ENCODE measurements around the gene NRXN2.

NRXN2 gene

DNA sequence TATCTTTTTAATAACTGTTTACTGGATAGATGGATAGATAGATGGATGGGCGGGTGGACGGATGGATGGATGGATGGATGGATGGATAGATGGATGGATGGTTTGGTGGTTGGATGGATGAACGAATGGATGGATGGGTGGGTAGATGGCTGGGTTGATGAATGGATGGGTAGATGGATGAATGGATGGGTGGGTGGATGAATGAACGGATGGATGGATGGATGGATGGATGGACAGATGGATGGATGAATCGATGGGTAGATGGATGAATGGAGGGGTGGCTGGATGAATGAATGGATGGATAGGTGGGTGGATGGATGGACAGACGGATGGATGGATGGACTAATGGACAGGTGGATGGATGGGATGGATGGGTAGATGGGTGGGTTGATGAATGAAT is 145.8 kb downstream of the NRXN2 start:
- TF ChIP-seq, protein P1, sequence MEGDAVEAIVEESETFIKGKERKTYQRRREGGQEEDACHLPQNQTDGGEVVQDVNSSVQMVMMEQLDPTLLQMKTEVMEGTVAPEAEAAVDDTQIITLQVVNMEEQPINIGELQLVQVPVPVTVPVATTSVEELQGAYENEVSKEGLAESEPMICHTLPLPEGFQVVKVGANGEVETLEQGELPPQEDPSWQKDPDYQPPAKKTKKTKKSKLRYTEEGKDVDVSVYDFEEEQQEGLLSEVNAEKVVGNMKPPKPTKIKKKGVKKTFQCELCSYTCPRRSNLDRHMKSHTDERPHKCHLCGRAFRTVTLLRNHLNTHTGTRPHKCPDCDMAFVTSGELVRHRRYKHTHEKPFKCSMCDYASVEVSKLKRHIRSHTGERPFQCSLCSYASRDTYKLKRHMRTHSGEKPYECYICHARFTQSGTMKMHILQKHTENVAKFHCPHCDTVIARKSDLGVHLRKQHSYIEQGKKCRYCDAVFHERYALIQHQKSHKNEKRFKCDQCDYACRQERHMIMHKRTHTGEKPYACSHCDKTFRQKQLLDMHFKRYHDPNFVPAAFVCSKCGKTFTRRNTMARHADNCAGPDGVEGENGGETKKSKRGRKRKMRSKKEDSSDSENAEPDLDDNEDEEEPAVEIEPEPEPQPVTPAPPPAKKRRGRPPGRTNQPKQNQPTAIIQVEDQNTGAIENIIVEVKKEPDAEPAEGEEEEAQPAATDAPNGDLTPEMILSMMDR (IDR thresholded peaks at IDR 0.05), result no peak

DNA sequence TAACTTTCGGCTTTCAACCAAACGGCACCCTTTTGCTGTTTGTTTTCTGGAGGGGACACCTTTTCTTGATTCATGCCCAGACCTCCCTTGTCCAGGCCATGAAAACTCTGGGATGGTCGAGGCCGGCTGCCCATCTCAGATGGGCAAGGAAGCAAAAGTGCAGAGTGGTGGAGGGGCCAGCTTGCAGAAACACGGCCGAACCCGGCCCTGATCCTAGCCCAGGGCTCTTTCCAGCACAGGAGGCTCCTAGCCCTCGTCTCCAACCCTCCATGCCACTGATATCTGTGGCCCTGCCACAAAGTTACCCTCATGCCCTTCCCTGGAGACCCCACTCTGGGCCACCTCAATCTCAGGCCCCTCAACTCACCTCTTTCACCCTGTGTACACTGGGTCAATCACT is 150.9 kb downstream of the NRXN2 start:
- TF ChIP-seq, protein P1 (IDR thresholded peaks at IDR 0.05), result no peak

DNA sequence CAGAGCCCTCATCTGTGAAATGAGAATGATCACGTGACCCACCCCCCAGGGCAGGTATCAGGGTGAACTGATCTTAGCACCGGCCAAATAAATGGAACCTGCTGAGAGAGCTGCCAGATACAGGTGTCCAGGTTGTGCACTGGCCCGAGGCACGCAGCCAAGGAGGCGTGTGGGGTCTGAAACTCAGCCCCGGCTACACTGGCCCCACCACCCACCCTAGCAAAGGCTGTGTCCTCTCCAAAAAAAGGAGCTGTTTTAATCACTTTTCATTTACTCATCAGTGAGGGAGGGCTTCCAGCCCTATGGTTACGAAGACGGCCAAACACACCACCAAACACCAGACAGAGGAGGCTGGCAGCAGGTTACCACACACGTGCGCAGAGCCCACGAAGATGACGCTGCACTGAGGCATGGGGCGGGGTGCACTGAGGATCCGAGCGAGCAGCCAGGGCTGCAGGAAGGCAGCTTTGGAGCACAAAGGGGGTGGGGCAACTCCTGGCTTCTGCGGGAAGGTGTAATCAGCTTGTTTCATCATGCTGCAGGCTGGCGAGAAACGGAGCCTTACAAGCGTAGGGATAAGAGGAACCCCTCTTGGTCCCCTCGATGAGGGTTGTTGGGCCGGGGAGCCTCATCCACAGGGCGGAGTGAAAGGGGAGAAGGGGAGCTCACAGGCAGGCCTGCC is 151.4 kb downstream of the NRXN2 start:
- TF ChIP-seq, protein P1 (IDR thresholded peaks at IDR 0.05), result no peak

DNA sequence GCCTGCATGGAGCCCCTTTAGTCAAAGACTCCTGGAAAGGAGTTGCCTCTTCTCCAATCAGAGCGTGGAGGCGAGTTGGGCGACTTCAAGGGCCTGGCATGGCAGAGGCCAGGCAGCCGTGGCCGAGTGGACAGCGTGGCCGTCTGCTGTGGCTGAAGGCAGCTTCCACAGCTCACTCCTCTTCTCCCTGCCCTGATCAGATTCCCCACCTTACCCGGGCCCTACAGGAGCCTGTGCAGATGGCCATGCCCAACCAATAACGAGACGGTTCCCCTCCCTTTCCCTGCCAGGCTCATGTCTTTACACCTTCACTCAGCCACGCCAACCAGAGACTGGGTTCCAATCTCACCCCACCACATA is 152.0 kb downstream of the NRXN2 start:
- TF ChIP-seq, protein P1 (IDR thresholded peaks at IDR 0.05), result no peak

DNA sequence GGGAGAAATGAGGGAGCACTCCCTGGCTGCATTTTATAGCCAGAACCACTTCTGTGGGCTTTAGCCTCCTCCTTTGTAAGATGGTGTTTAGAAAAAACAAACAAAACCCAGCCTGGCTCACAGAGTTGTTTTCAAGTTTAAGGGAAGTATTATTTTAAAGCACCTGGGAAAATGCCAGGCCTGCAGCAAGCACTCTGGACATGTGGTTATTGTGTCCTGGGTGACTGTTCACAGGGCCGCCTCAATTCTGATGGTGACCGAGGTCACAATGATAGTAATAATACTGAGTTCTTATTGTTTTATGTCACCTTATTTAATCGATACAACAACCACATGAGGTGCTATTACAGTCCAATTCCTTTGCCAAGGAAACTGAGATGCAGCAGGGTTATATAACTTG is 152.7 kb downstream of the NRXN2 start:
- TF ChIP-seq, protein P1 (IDR thresholded peaks at IDR 0.05), result no peak

DNA sequence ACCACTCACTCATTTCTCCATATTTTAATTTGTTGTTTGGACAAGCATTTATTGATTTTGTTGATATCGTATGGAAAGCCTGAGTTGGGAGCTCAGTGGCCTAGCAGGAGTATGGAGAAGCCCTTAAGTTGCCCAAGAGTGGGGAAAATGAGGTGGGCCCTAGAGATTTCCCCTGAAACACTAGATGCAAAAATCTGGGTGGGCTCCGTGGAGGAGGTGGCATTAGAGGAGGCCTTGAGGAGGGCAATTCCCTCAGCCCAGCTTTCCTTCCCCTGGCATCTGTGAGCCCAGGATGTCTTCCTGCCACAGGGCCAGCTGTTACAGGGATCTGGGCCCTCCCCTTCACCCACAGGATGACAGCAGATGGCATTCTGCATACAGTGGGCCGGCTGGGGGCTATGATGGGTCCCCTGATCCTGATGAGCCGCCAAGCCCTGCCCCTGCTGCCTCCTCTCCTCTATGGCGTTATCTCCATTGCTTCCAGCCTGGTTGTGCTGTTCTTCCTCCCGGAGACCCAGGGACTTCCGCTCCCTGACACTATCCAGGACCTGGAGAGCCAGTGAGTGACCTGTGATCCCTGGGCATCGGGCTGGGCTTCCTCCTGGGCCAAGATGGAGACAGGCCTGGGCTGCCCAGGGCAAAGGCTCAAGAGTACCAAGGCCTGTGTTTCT is 153.6 kb downstream of the NRXN2 start:
- TF ChIP-seq, protein P1 (IDR thresholded peaks at IDR 0.05), result no peak

DNA sequence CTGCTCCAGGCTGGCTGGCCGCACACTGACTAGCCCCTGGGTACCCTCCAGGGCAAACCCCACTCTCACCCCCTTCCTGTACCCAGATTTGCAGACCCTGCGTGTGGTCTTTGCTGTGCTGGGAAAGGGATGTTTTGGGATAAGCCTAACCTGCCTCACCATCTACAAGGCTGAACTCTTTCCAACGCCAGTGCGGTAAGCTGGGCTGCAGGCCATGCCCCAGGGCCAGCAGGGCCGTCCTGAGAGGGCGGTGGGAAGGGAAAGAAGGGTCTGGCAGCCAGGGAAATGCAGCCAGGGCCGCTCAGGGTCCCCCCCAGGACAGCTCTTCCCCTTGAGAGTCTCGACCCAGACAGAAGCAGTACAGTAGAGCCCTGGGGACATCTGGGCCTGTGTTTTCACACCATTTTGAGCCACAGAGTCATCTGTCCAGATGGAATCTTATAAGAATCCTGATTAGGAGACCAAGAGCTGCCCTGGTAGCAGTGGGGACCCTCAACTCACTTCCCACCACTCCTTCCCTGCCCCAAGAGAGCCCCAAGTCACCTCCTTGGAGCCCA is 154.3 kb downstream of the NRXN2 start:
- TF ChIP-seq, protein P1 (IDR thresholded peaks at IDR 0.05), result no peak
